Tibial nerve (tissue), 4 donors: Measurements from ENCODE around the gene TMEM132D. TPM values are rescaled to one million over a fixed set of nuclear protein-coding genes. Genes with fewer than 3 reads are reported as not detected.

Experiments
- DNase-seq, 2 donors: peaks; one replicate each; pipeline ENCODE4 v3.0.0-alpha.2; 2019; ENCODE audit warnings: low spot score in 2 of 2
- H3K27ac ChIP-seq, 4 donors: fragments of 200-600 bp; sonication (generic) in 3 of 4; one replicate each; pipeline ENCODE4 v1.5.1; 2017 to 2019; ENCODE audit warnings: mild to moderate bottlenecking in 1 of 4
- H3K27me3 ChIP-seq, 2 donors: fragments of 200-600 bp; sonication (generic) in 1 of 2; one replicate each; pipeline versions ENCODE4 v1.5.1 to v1.6.0; 2017 to 2019
- H3K36me3 ChIP-seq, 3 donors: fragments of 200-600 bp; sonication (generic); one replicate each; pipeline ENCODE4 v1.5.1; 2018 to 2019
- H3K4me1 ChIP-seq, 4 donors: fragments of 200-600 bp; sonication (generic) in 3 of 4; one replicate each; pipeline ENCODE4 v1.5.1; 2017 to 2019
- H3K4me3 ChIP-seq, 4 donors: fragments of 200-600 bp; sonication (generic) in 3 of 4; one replicate each; pipeline ENCODE4 v1.5.1; 2017 to 2019; ENCODE audit warnings: mild to moderate bottlenecking in 1 of 4, moderate library complexity in 1 of 4
- H3K9me3 ChIP-seq, 4 donors: fragments of 200-600 bp; sonication (generic) in 3 of 4; one replicate each; pipeline ENCODE4 v1.5.1; 2017 to 2019
- CTCF ChIP-seq, 5 experiments: fragments of 200-600 bp in 3 of 5; fragments of 450-650 bp in 2 of 5; sonication (generic) in 3 of 5; IDR thresholded peaks; one replicate each; pipeline ENCODE4 v1.5.1; 2016 to 2019; ENCODE audit warnings: antibody characterized with exemption in 5 of 5, mild to moderate bottlenecking in 3 of 5, moderate library complexity in 2 of 5
- EP300 ChIP-seq, 2 donors: sonication (generic); formaldehyde crosslinking; IDR thresholded peaks; one replicate each; pipeline ENCODE4 v1.6.1; 2017; ENCODE audit warnings: antibody characterized with exemption in 2 of 2, mild to moderate bottlenecking in 1 of 2
- POLR2A ChIP-seq, 2 donors: fragments of 450-650 bp; IDR thresholded peaks; one replicate each; pipeline ENCODE4 v1.6.1; 2017; ENCODE audit warnings: antibody characterized with exemption in 2 of 2, mild to moderate bottlenecking in 2 of 2, moderate library complexity in 2 of 2
- WGBS, 2 donors: methylation state at CpG; one replicate each; pipeline ENCODE4 v1.1.5; 2018; 5-methylcytosine and 5-hydroxymethylcytosine counted together
- total RNA-seq, 4 donors: library from RNA; depleted of rRNA; stranded (reverse); fragments of >200 nt; gene quantifications; one replicate each; pipeline ENCODE4 v1.1.0, GENCODE V29; 2016

The TMEM132D gene
- total RNA-seq, 4 donors from 2014 or later, result under 0.01 to 0.21 TPM; not detected in 2

- Histone ChIP-seq H3K27ac (no peak overlapping the region), H3K27me3 (no peaks in the 10 kb centered on the region), H3K4me3 (no peak overlapping the region), H3K36me3 (no peaks in the 10 kb centered on the region), H3K4me1 (no peaks in the 10 kb centered on the region), H3K9me3 (peaks cover 0 to 5% (median 0%) of the 10 kb centered on the region in 4 donors)
- DNase-seq, result no peak
- WGBS, 2 donors, result 33 to 40% methylated on average over 6 of the region's 6 CpGs
- TF ChIP-seq EP300 (IDR thresholded peaks at IDR 0.05), result no peak
Observed at GRCh38 chr12:129234209-129234608, 669.6 kb downstream of the TMEM132D start.

DNA sequence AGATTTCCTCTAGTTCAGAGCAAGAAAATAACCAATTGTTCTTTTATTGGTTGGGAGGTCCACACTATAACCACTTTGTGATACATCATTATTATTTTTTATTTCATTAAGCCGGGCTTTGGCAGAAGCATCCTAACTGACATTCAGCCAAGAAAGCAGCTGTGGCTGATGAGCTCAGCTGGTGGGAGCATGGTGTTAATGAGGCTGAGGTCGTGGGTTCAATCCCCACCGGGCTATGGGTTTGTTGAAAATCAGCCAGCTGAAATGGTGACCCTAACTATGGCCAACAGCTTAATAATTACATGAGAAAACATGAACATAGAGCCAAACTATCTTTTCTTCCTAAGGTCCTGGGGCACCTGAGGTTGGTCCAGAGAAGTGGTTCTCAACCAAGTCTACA lies 672.3 kb downstream of the TMEM132D start:
- 32 to 45% methylated on average over 3 of the region's 3 CpGs for WGBS, 2 donors
- Histone ChIP-seq H3K4me3 (no peak overlapping the region), H3K27ac (no peak overlapping the region), H3K36me3 (no peaks in the 10 kb centered on the region), H3K9me3 (no peaks in the 10 kb centered on the region), H3K27me3 (no peaks in the 10 kb centered on the region), H3K4me1 (no peaks in the 10 kb centered on the region)
- no peak for DNase-seq
- TF ChIP-seq EP300 (IDR thresholded peaks at IDR 0.05), result no peak
- no peak for TF ChIP-seq POLR2A (IDR thresholded peaks at IDR 0.05)
- TF ChIP-seq CTCF (IDR thresholded peaks at IDR 0.05), result no peak

DNA sequence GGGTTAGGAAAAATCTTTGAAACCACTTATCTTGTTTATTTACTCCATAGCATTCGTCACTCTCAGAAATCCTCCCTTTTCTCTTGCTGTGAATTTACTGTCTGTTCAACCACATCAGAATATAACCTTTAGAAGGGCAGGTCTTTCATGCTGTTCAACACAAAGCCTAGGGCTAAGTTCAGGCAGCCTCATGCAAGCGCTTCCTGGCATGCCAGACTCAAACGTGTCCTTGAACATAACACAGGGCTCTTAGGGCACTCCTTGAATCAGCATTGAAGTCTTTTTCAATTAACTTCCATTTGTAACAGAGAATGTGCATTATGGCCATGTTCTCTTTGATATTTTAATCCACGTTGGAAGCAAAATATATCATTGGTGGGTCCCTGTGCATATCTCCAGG lies 672.8 kb downstream of the TMEM132D start:
- H3K4me3 ChIP-seq, result no peak overlapping the region
- no peak for TF ChIP-seq EP300 (IDR thresholded peaks at IDR 0.05)
- no peak for TF ChIP-seq POLR2A (IDR thresholded peaks at IDR 0.05)
- no peak for TF ChIP-seq CTCF (IDR thresholded peaks at IDR 0.05)
- no peaks in the 10 kb centered on the region for H3K4me1 ChIP-seq
- no peaks in the 10 kb centered on the region for H3K36me3 ChIP-seq
- H3K9me3 ChIP-seq, result no peaks in the 10 kb centered on the region
- H3K27me3 ChIP-seq, result no peaks in the 10 kb centered on the region
- H3K27ac ChIP-seq, result no peak overlapping the region
- no peak for DNase-seq
- 70 to 73% methylated on average over 4 of the region's 4 CpGs for WGBS, 2 donors

GRCh38 chr12:129226851-129227250 lies 677.0 kb downstream of the TMEM132D start:
- WGBS, 2 donors, result 76 to 84% methylated on average over 6 of the region's 6 CpGs
- no peak for DNase-seq
- H3K36me3 ChIP-seq, result no peaks in the 10 kb centered on the region
- no peaks in the 10 kb centered on the region for H3K4me1 ChIP-seq
- H3K27ac ChIP-seq, result no peak overlapping the region
- no peak overlapping the region for H3K4me3 ChIP-seq
- no peaks in the 10 kb centered on the region for H3K9me3 ChIP-seq
- no peaks in the 10 kb centered on the region for H3K27me3 ChIP-seq
- TF ChIP-seq POLR2A (IDR thresholded peaks at IDR 0.05) (no peak), CTCF (IDR thresholded peaks at IDR 0.05) (no peak), EP300 (IDR thresholded peaks at IDR 0.05) (no peak)

- WGBS, 2 donors, result 40 to 69% methylated on average over 7 of the region's 7 CpGs
- H3K27me3 ChIP-seq, result no peaks in the 10 kb centered on the region
- H3K4me1 ChIP-seq, result no peaks in the 10 kb centered on the region
- DNase-seq, result no peak
- H3K9me3 ChIP-seq, result no peaks in the 10 kb centered on the region
- no peaks in the 10 kb centered on the region for H3K36me3 ChIP-seq
- H3K27ac ChIP-seq, result no peak overlapping the region
- H3K4me3 ChIP-seq, result no peak overlapping the region
- TF ChIP-seq EP300 (IDR thresholded peaks at IDR 0.05) (no peak), CTCF (IDR thresholded peaks at IDR 0.05) (no peak), POLR2A (IDR thresholded peaks at IDR 0.05) (no peak)
Observed at GRCh38 chr12:129226005-129226404, 677.8 kb downstream of the TMEM132D start.

GRCh38 chr12:129215556-129215955 lies 688.3 kb downstream of the TMEM132D start:
- Histone ChIP-seq H3K27ac (no peak overlapping the region), H3K36me3 (no peaks in the 10 kb centered on the region), H3K27me3 (no peaks in the 10 kb centered on the region), H3K4me1 (no peaks in the 10 kb centered on the region), H3K9me3 (peaks cover 0 to 40% (median 0%) of the 10 kb centered on the region in 4 donors), H3K4me3 (no peak overlapping the region)
- TF ChIP-seq POLR2A (IDR thresholded peaks at IDR 0.05) (no peak), EP300 (IDR thresholded peaks at IDR 0.05) (no peak), CTCF (IDR thresholded peaks at IDR 0.05) (no peak)
- no peak for DNase-seq
- WGBS, 2 donors, result 88 to 91% methylated on average over 5 of the region's 5 CpGs
